SH-SY5Y (cell line): ENCODE results near the gene SULT2A1.

Source experiments
- GATA2 ChIP-seq: IDR thresholded peaks from 2 replicates; pipeline ENCODE4 v1.6.1; 2011; ENCODE audit warnings: mild to moderate bottlenecking, low read depth, low read length
- GATA3 ChIP-seq: IDR thresholded peaks from 2 replicates; pipeline ENCODE4 v1.6.1; 2011; ENCODE audit warnings: low read depth, mild to moderate bottlenecking, low read length, moderate library complexity

GRCh38 chr19:47821460-47822020 lies 64.6 kb downstream of the SULT2A1 start, which contains the start of gene CRX:
- TF ChIP-seq GATA2: no peak
- no peak for TF ChIP-seq GATA3
